ENCODE results near the gene LAMA2.

Gene LAMA2

DNA sequence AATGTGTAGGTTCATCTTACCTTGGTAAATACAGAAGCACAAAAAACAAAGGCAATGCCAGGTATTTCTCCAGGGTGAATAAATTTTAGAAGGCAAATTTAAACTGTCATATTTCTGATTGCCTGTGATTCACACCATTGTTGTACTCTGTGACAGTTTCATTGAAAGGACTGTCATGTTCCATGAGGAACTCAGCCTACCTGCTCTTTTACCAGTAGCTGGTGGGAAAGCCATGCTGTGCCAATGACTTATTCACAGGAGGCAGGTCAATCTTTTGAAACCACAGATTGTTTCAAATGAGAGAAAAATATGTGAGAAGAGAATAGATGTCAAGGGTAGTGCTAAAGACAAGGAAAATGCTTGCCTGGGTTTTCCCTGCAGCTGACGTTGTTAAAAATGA, 206.4 kb downstream of the LAMA2 start:
- no peak for DNase-seq

GRCh38 chr6:129094147-129094546, 211.2 kb downstream of the LAMA2 start:
- no peak for DNase-seq

GRCh38 chr6:129096651-129097290, 213.8 kb downstream of the LAMA2 start:
- DNase-seq, result no peak

GRCh38 chr6:129098061-129098553, 215.2 kb downstream of the LAMA2 start:
- no peak for DNase-seq

DNA sequence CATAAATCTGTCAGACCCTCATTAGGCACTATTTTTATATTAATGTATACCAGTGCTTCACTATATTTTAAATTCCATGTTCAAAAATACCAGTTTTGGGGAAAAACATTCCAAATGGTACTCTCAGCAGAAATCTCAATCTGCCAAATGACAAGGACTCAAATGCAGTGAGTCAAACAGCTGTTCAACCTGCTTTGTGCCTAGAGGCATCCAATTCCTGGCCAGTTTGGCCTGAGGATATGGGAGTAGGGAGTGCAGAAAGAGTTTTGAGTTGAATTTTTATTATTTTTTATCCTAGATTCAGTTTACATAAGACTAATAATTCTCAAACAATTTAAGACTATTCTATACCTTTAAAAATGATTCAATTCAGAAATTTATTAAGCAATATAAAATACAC, 216.8 kb downstream of the LAMA2 start:
- DNase-seq, result no peak

DNA sequence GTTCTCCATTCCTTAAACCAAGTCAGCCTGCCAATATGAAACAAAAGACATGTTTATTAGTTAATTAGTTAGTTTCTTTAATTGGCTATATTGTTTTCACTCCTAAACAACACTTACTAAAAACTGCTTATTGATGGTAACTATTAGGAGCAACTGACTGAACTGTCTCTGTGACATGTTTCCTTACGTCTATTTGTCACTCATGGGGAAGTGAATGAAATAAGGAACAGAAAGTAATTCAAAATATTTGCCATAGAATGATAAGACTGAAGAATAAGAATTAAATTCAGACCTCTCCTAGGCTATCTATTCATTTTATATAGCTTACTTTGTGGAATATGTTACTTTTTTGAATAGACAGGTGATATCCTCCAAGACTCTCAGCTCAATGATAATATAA, 217.2 kb downstream of the LAMA2 start:
- no peak for DNase-seq

GRCh38 chr6:129102741-129103140, 219.8 kb downstream of the LAMA2 start:
- no peak for DNase-seq

- no peak for DNase-seq
These were observed 221.2 kb downstream of the LAMA2 start for GRCh38 chr6:129104131-129104530.

- DNase-seq, result no peak
These were observed 221.6 kb downstream of the LAMA2 start for GRCh38 chr6:129104560-129104959.

- DNase-seq, result no peak
These were observed 222.1 kb downstream of the LAMA2 start for GRCh38 chr6:129105035-129105434.

DNA sequence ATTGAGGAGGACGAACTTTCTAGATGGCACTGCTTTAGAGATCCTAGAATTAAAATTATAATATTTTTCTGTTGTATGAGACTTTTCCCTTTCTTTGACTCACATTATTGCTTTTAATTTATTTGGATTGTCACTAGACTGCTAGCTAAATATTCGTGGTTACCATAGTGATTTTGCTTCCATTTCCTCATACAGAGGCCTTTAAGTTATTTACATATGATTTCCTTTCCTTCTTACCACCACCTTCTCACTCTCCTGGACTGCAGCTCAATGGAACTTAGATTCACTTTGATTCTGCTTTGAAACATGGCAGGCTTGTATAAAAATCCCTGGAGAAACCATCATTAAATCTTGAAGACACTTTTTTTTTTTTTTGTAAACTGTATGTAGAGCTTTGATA, 222.9 kb downstream of the LAMA2 start:
- no peak for DNase-seq

DNA sequence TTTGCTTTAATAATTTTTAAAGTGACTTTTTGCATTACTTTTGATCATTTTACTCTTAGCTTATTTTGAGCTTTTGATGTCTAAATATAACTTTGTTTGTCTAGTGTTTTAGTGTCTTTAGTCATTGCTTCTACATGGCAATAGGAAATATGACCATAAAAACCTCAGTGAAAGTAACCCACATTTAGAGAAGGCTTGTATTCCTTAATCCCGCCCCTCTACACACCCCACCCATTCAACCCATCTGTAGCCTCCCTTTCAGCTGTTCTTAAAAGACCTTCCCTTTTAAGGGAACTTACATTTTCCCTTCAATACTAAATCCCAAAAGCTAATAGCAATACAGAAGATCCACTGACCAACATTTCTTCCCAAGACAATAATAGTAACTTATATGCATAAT, 225.4 kb downstream of the LAMA2 start:
- DNase-seq, result no peak

GRCh38 chr6:129110690-129111343, 227.9 kb downstream of the LAMA2 start:
- no peak for DNase-seq

- DNase-seq, result no peak
These were observed 228.4 kb downstream of the LAMA2 start for GRCh38 chr6:129111346-129111745.

- no peak for DNase-seq
These were observed 228.9 kb downstream of the LAMA2 start for GRCh38 chr6:129111853-129112252.

DNA sequence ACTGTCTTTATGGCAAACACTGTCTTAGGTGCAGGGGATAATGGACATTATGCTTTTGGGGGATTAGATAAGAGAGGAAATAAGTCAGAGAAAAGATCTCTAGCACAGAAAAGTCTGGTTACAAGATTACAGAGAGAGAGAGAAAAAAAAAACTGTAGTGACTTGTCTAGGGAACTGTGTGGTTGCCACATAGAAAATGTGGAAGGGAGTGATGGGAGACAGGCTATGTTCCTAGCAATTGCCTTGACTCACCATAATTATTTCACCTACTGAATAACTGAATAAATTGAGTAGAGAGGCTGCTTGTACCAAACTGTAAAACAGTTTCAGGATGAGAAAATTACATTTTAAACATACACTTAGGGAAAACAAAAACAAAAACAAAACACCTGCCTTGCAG, 229.7 kb downstream of the LAMA2 start:
- DNase-seq, result no peak

GRCh38 chr6:129113637-129114036, 230.7 kb downstream of the LAMA2 start:
- no peak for DNase-seq

- DNase-seq, result no peak
These were observed 231.9 kb downstream of the LAMA2 start for GRCh38 chr6:129114636-129115391.

- DNase-seq, result no peak
These were observed 232.5 kb downstream of the LAMA2 start for GRCh38 chr6:129115471-129115870.

DNA sequence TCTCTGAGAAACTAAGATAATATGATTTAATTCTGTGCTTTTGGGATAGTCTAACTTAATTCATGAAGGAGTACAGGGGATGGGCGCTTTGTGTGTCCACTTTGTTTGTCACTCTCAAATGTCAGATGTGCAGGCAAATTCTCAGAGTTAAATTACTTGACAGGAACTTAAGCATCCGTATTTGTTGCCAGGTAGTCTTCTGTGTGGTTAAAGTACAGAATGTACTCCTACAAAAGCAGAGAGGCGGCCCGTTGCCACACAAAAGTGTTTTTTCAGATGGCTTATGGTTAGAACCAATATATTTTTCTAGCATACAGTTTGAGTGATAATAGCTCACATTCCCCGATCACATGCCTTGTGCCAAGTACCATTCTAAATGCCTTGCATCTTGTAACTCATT, 234.4 kb downstream of the LAMA2 start:
- no peak for DNase-seq

GRCh38 chr6:129120856-129121638, 238.1 kb downstream of the LAMA2 start:
- no peak for DNase-seq

- DNase-seq, result no peak
These were observed 241.4 kb downstream of the LAMA2 start for GRCh38 chr6:129124347-129124746.

DNA sequence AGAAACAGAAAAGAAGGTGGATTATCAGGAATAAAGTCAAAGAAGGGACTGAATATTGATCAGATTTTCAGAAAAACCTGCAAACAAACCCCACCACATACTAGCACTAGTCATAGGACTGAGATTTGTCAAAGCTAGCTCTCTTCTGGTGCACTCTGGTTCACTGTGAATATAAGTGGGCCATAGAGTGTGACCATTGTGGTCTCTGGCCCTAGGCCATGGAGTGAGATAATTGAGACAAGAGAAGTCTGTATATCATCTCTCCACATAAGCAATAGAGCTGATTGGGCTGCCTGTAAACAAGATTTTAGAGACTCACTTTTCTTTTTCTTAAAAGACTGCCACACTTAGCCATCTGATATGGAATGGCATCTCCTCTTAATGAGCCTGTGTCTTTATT, 247.2 kb downstream of the LAMA2 start:
- DNase-seq, result no peak
